HG03135 (cell line): ENCODE measurements around the gene TMEM255B.

Experiments used
- ATAC-seq: cut with Tn5 transposase; IDR thresholded peaks from one replicate; pipeline ENCODE4 v1.9.1; 2021; ENCODE audit warnings: mild to moderate bottlenecking, moderate library complexity; ENCODE audit not compliant: unreplicated experiment

TMEM255B gene

GRCh38 chr13:113856716-113857065 is 97.7 kb downstream of the TMEM255B start:
- no peak for ATAC-seq

DNA sequence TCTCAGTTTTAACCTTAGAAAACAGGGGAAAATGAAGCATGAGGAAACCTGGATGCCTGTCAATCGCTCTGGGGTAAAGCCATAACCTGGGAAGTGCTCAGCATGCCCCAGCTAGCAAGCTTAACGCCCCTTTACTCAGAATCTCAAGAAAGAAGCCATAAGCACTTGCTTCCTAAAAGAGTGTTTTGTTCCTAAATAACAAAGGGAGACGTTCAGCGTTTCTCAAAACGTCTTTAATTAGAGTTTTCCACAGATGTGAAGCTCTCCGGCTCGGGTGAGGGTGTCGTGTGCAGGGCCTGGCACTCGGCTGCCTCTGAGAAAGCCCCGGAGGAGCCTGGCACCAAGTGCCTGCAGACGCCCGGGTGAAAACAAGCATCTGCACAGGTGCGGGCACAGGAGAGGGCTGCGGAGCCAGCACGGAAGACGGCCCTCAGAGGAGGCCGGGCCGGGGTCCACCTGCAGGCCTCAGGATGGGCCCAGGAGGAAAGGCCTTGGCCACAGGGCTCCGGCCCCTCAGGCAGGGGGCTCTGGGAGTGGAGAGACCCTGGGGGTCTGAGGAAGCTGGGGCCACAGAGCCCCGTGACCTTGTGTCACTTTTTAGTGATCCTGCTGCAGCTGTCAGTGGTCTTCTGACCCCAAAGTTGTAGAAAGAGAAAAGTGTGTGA is 98.6 kb downstream of the TMEM255B start:
- ATAC-seq, result no peak

DNA sequence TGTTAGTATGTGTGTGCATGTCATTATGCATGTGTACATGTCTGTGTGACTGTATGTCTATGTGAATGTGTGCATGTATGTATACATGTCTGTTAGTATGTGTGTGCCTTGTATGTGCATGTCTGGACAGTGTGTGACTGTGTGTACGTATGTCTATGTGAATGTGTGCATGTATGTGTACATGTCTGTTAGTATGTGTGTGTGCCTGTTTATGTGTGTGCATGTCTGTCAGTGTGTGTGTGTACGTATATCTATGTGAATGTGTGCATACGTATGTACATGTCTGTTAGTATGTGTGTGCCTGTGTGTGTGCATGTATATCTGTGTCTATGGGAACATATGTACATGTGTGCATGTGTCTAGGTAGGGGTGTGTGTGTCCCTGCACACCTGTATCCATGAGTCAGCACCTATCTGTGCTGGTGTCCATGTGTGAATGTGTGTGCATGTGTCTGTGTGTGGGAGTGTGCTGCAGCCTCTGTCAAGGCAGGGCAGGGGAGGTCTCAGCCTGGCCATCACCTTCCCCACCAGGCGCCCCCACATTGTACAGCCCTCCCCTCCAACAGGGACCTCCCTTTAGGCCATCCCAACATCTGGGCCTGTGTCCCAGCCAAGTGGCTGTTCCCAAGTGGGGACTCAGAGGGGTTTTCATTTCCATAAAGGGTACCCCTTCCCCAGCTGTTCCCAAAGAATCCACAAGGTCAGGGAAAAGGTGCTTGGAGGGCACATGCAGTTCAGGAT is 100.5 kb downstream of the TMEM255B start:
- no peak for ATAC-seq

DNA sequence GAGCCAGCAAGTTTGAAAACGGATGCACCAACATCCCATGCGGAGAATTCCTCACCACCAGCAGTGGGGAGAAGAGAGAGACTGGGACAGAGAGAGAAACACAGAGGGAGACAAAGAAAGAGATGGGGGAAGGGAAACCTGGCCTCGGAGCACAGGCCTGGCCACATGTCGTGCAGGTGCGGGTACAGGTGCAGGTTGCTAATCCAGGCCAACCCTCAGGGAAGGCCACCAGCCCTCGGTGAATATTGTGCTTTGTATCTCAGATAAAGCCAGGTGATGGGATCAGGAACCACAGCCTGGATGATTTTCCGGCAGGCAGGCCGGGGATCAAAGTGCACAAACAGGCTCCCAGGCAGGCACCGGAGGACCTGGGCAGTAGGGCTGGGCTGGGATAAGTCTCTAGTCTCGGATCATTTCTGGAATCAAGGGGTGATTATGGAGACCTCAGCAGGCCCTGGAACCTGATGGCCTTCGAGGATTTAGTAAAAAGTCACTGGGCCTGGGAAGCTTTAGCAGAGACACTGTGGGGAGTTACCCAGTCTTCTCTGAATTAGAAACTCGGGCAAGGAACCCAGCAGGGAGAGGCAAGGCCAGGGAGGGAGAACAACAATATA is 101.1 kb downstream of the TMEM255B start:
- ATAC-seq, result no peak

- no peak for ATAC-seq
Measured at GRCh38 chr13:113860665-113861432, 101.8 kb downstream of the TMEM255B start.

DNA sequence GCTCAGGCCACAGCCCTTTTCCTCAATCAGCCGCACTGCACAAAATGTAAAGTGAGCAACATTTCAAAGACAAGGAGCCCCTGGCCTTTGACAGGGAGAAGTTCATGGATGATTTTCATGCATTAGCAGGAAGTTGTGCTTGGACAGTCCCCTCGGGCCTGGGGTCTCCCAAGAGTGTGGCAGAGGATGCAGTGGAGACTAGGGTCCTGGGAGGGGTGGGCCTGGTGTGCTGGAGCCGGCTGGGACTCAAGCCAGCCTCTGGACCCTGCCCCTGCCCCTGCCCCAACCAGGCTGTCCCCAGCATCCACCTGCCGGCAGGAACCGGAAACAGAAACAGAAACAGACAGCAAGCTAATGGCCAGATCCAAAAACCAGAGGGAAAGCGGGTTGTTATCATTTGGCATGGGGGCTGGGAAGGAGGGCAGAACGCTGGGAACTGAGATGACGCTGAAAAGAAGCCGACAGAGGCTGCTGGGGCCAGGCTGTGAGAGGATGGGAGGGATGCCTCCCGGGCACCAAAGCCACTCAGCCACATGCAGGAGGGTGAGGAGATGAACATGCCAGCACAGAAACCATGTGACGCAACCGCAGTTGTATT is 102.5 kb downstream of the TMEM255B start:
- ATAC-seq, result no peak

GRCh38 chr13:113862191-113862930 is 103.3 kb downstream of the TMEM255B start:
- no peak for ATAC-seq

- no peak for ATAC-seq
Measured at GRCh38 chr13:113862931-113863523, 104.0 kb downstream of the TMEM255B start.

- ATAC-seq, result no peak
Measured at GRCh38 chr13:113863524-113864272, 104.7 kb downstream of the TMEM255B start, which contains the start of gene GAS6. Gene GAS6 (minus strand): TSS chr13:113864076. CDS start chr13:113863920, 156 bp downstream.

DNA sequence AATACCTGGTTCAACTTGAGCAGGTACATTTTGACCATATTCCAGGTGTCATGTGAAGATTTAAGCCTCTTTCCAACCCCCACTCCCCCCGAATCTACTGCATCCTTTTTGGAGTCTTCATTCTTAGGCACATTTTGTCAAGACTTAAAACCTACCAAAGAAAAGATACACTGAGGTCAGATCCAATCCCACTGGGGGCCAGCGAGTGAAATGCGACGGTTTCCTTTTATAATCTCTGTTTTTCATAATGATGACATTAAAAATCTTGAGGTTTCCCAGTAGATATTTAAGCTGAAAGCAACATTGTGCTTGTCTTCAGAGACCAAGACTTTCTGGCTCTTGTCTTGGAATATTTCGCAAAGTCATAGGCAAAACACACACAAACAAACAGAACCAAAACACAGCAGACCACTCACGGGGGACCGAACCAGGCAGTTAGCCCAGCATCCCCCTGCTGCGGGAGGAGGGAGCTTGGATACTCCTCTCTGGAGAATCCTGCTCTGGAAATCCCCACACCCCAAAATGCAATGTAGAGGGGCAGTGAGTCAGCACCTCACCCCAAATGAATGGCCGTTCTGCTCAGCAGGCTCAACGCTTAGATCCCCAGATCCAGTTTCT is 105.4 kb downstream of the TMEM255B start:
- no peak for ATAC-seq

DNA sequence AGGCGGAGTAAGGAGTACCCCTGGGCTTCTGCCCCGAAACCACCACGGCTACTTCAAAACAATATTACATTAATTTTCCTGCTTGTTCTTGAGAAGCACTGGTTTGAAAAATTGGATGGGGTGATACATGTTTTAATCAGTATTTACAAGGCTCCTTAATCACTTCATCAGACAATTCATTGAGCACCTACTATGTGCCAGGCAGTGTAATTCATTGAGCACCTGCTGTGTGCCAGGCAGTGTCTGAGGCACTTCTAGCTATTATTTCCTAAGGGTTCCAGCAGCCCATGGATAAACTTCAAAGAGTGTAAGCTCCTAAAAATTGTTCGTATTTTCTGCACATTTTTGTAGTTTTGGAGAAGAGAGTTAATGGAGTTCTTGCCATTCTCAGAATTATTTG is 106.4 kb downstream of the TMEM255B start:
- no peak for ATAC-seq
